H1 (cell line): ENCODE data around the gene RERE. TPM values are rescaled to one million over a fixed set of nuclear protein-coding genes. Genes with fewer than 3 reads are reported as not detected.

ENCODE experiments used
- BACH1 ChIP-seq: IDR thresholded peaks from 2 replicates; pipeline ENCODE4 v1.6.1; 2012; ENCODE audit warnings: low read length, improper control_type of control experiment
- BCL11A ChIP-seq, 2 experiments: IDR thresholded peaks; one replicate each; pipeline ENCODE4 v1.6.1; 2011; ENCODE audit warnings: low read depth in 2 of 2, low read length in 2 of 2, mild to moderate bottlenecking in 2 of 2
- CBX5 ChIP-seq: fragments of 300-800, 300-1000 bp; sonication (generic); IDR thresholded peaks from 2 replicates; pipeline ENCODE4 v1.7.1; 2016; ENCODE audit warnings: antibody characterized with exemption, low read length, low read depth
- CBX8 ChIP-seq: fragments of 300-800, 300-1000 bp; sonication (generic); IDR thresholded peaks from 2 replicates; pipeline ENCODE4 v1.7.1; 2016; ENCODE audit warnings: low read depth, low read length, borderline replicate concordance
- CHD2 ChIP-seq: IDR thresholded peaks from 2 replicates; pipeline ENCODE4 v1.6.1; 2012; ENCODE audit warnings: low read length, improper control_type of control experiment
- CREB1 ChIP-seq: IDR thresholded peaks from 2 replicates; pipeline ENCODE4 v1.6.1; 2012; ENCODE audit warnings: inconsistent platforms
- EGR1 ChIP-seq: IDR thresholded peaks from 2 replicates; pipeline ENCODE4 v1.6.1; 2011; ENCODE audit warnings: low read depth, low read length, borderline replicate concordance
- EZH2 ChIP-seq: fragments of 200-600 bp; sonication (generic); IDR thresholded peaks from 2 replicates; pipeline ENCODE4 v1.7.1; 2012; ENCODE audit warnings: low read depth, mild to moderate bottlenecking, moderate library complexity, low read length, inconsistent platforms; ENCODE audit not compliant: severe bottlenecking
- HDAC2 ChIP-seq, 2 experiments: fragments of 300-600 bp in 1 of 2; sonication (generic) in 1 of 2; IDR thresholded peaks; 2 replicates each; pipeline ENCODE4 v1.6.1; 2011 to 2012; ENCODE audit warnings: low read depth in 2 of 2, low read length in 2 of 2, mild to moderate bottlenecking in 2 of 2, moderate library complexity in 2 of 2, borderline replicate concordance in 1 of 2, inconsistent platforms in 1 of 2
- NRF1 ChIP-seq: IDR thresholded peaks from 2 replicates; pipeline ENCODE4 v1.6.1; 2011; ENCODE audit warnings: mild to moderate bottlenecking, low read depth, low read length, improper control_type of control experiment
- POU5F1 ChIP-seq: IDR thresholded peaks from 2 replicates; pipeline ENCODE4 v1.6.1; 2011; ENCODE audit warnings: low read depth, mild to moderate bottlenecking, low read length, moderate library complexity
- RFX5 ChIP-seq: IDR thresholded peaks from 2 replicates; pipeline ENCODE4 v1.6.1; 2011; ENCODE audit warnings: low read depth, low read length, improper control_type of control experiment, borderline replicate concordance
- RXRA ChIP-seq: IDR thresholded peaks from 2 replicates; pipeline ENCODE4 v1.6.1; 2011; ENCODE audit warnings: low read depth, mild to moderate bottlenecking, low read length, moderate library complexity; ENCODE audit not compliant: insufficient read depth
- SP1 ChIP-seq: IDR thresholded peaks from 2 replicates; pipeline ENCODE4 v1.6.1; 2011; ENCODE audit warnings: low read depth, low read length
- SP2 ChIP-seq: IDR thresholded peaks from 2 replicates; pipeline ENCODE4 v1.6.1; 2012; ENCODE audit warnings: mild to moderate bottlenecking, low read length, inconsistent platforms
- TAF1 ChIP-seq: IDR thresholded peaks from 2 replicates; pipeline ENCODE4 v1.6.1; 2011; ENCODE audit warnings: mild to moderate bottlenecking, low read depth, low read length
- TAF7 ChIP-seq: optimal IDR thresholded peaks from 2 replicates; pipeline ENCODE3; 2011; ENCODE audit warnings: low read depth, mild to moderate bottlenecking, inconsistent platforms, low read length, moderate library complexity, borderline replicate concordance
- TCF12 ChIP-seq: IDR thresholded peaks from 2 replicates; pipeline ENCODE4 v1.6.1; 2011; ENCODE audit warnings: low read depth, mild to moderate bottlenecking, low read length
- YY1 ChIP-seq: IDR thresholded peaks from 2 replicates; pipeline ENCODE4 v1.6.1; 2011; ENCODE audit warnings: low read depth, mild to moderate bottlenecking, low read length
- ZNF274 ChIP-seq: IDR thresholded peaks from 2 replicates; pipeline ENCODE4 v1.7.0; 2012; ENCODE audit warnings: low read length, borderline replicate concordance; ENCODE audit errors: extremely low read depth
- polyA plus RNA-seq, 7 experiments: library from polyadenylated mRNA; depleted of rRNA in 3 of 7; stranded (reverse) in 5 of 7; unstranded in 2 of 7; fragments of >200 nt in 5 of 7; fragments of 200-250 nt in 2 of 7; gene quantifications; 1 replicate in 5 of 7; 2 replicates in 1 of 7; 4 replicates in 1 of 7; pipeline versions ENCODE4 v1.2.1 to v1.2.3, GENCODE V29; 2011 to 2013; ENCODE audit warnings: missing spikeins in 2 of 7, mixed read lengths in 2 of 7
- total RNA-seq: library from RNA; stranded (reverse); fragmentation: NEBNext Ultra II Directional; extraction: Animal tissue kit (Norgen Biotek cat#: 25700); gene quantifications from 2 replicates; pipeline ENCODE4 v1.2.1, GENCODE V29; 2021
- TF ChIP-seq, protein P1 (sequence below): IDR thresholded peaks from 2 replicates; pipeline ENCODE4 v1.6.1; 2011; ENCODE audit warnings: low read depth, mild to moderate bottlenecking, low read length; ENCODE audit not compliant: insufficient read depth
- TF ChIP-seq, protein P2 (sequence below): IDR thresholded peaks from 2 replicates; pipeline ENCODE4 v1.6.1; 2012; ENCODE audit warnings: inconsistent platforms

RERE gene
- total and polyA plus RNA-seq, 2 of the 8 experiments (the other 6 are each of a cell fraction or from before 2014, with no cell fraction given) = 15.3 to 142 TPM

DNA sequence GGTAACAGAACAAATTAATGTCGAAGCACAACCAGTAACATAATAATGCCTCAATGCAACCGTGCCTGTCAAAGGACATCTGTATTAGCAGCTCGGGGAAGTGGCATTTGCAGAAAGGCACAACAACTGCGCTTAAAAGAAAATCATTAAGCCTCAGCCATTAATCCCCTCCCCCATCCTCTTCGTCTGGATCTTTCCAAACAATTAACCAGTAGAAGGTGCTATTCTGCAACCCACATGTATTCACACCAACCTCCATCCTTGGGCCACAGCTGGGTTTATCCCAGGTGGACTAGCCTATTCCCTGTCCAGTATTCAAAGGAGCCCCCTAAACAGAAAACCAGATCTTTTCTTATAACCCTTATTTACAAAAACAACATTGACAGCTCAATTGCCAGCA lies 2.6 kb downstream of the RERE start (continued):
- TF ChIP-seq BCL11A (IDR thresholded peaks at IDR 0.05; ENCODE audit: low read depth in 2 of 2, low read length in 2 of 2) (no peak), CHD2 (peak; percentile 40; the same call in 1 of the 2 replicates), CREB1 (no peak), EZH2 (no peak), RXRA (no peak), TAF7 (no peak), SP1 (no peak), RFX5 (no peak), NRF1 (no peak), TCF12 (no peak), TAF1 (no peak), SP2 (no peak), HDAC2 (IDR thresholded peaks at IDR 0.05; ENCODE audit: borderline replicate concordance in 1 of 2, low read depth in 2 of 2, low read length in 2 of 2) (peak in 1 of 2 experiments; percentile 71; a peak in 1 of 4 replicates), EGR1 (no peak), CBX5 (no peak), POU5F1 (no peak), CBX8 (no peak), YY1 (peak; percentile 72; the same call in 1 of the 2 replicates), ZNF274 (no peak), BACH1 (no peak)
- TF ChIP-seq, protein P1, sequence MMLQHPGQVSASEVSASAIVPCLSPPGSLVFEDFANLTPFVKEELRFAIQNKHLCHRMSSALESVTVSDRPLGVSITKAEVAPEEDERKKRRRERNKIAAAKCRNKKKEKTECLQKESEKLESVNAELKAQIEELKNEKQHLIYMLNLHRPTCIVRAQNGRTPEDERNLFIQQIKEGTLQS = no peak
- TF ChIP-seq, protein P2, sequence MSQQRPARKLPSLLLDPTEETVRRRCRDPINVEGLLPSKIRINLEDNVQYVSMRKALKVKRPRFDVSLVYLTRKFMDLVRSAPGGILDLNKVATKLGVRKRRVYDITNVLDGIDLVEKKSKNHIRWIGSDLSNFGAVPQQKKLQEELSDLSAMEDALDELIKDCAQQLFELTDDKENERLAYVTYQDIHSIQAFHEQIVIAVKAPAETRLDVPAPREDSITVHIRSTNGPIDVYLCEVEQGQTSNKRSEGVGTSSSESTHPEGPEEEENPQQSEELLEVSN = no peak
